ENCODE results near the gene CLCNKA. TPM values are rescaled to one million over a fixed set of nuclear protein-coding genes. Genes with fewer than 3 reads are reported as not detected.
"Not testable (repeated sequence)": the region's sequence is repeated elsewhere in the genome, so short reads cannot be mapped to it uniquely, and the experiment has no call there.

The CLCNKA gene
- total and polyA plus RNA-seq, 3 donors from 2014 or later, result 6.5 to 9.9 (median 6.9) TPM

- intact Hi-C loops (cut with DNase I; ENCODE audit: low total_unique reads), result no loop called here
- WGBS, 2 donors, result 64 to 78% methylated on average over 20 to 23 of the region's 23 CpGs
- H3K4me3 ChIP-seq, result no peak overlapping the region
- TF ChIP-seq CTCF (IDR thresholded peaks at IDR 0.05) (no peak), POLR2A (IDR thresholded peaks at IDR 0.05) (no peak)
- peaks cover 54% of the 10 kb centered on the region for H3K4me1 ChIP-seq
- H3K36me3 ChIP-seq (ENCODE audit: low read depth, missing control alignments), result no peaks in the 10 kb centered on the region
- no peak for DNase-seq
- no peaks in the 10 kb centered on the region for H3K27me3 ChIP-seq
- peak overlapping the region; percentile 84 to 88 for H3K27ac ChIP-seq
- H3K9me3 ChIP-seq, result no peaks in the 10 kb centered on the region
Observed at GRCh38 chr1:16018749-16019643, 2.8 kb upstream of the CLCNKA start.

GRCh38 chr1:16019644-16020277 is 2.1 kb upstream of the CLCNKA start:
- Histone ChIP-seq H3K27me3 (no peaks in the 10 kb centered on the region), H3K4me3 (no peak overlapping the region), H3K36me3 (ENCODE audit: low read depth, missing control alignments) (no peaks in the 10 kb centered on the region), H3K9me3 (no peaks in the 10 kb centered on the region), H3K27ac (peak overlapping the region; percentile 84 to 88), H3K4me1 (peaks cover 47% of the 10 kb centered on the region)
- no peak for DNase-seq
- WGBS, 2 donors, result 62 to 84% methylated on average over 8 to 9 of the region's 9 CpGs
- intact Hi-C loops (cut with DNase I; ENCODE audit: low total_unique reads), result no loop called here
- TF ChIP-seq POLR2A (IDR thresholded peaks at IDR 0.05) (no peak), CTCF (IDR thresholded peaks at IDR 0.05) (no peak)

- H3K36me3 ChIP-seq (ENCODE audit: low read depth, missing control alignments), result no peaks in the 10 kb centered on the region
- peaks cover 42% of the 10 kb centered on the region for H3K4me1 ChIP-seq
- intact Hi-C loops (cut with DNase I; ENCODE audit: low total_unique reads), result no loop called here
- DNase-seq, result no peak
- H3K27me3 ChIP-seq, result no peaks in the 10 kb centered on the region
- H3K4me3 ChIP-seq, result no peak overlapping the region
- 73 to 88% methylated on average over 3 to 6 of the region's 6 CpGs for WGBS, 2 donors
- TF ChIP-seq POLR2A (IDR thresholded peaks at IDR 0.05), result no peak
- TF ChIP-seq CTCF (IDR thresholded peaks at IDR 0.05), result no peak
- H3K9me3 ChIP-seq, result no peaks in the 10 kb centered on the region
- no peak overlapping the region for H3K27ac ChIP-seq
Observed at GRCh38 chr1:16020325-16020724, 1.5 kb upstream of the CLCNKA start.

GRCh38 chr1:16020878-16021277 is 958 bp upstream of the CLCNKA start:
- WGBS, 2 donors, result 74 to 78% methylated on average over 3 to 4 of the region's 9 CpGs
- DNase-seq; H3K27ac ChIP-seq; H3K36me3 ChIP-seq (ENCODE audit: low read depth, missing control alignments); intact Hi-C loops (cut with DNase I; ENCODE audit: low total_unique reads); H3K4me3 ChIP-seq; H3K27me3 ChIP-seq; H3K9me3 ChIP-seq: not testable (repeated sequence)
- H3K4me1 ChIP-seq, result peaks cover 37% of the 10 kb centered on the region

GRCh38 chr1:16022393-16022792 is 557 bp downstream of the CLCNKA start:
- DNase-seq, result no peak
- H3K36me3 ChIP-seq (ENCODE audit: low read depth, missing control alignments), result no peaks in the 10 kb centered on the region
- H3K9me3 ChIP-seq, result no peaks in the 10 kb centered on the region
- no peak overlapping the region for H3K27ac ChIP-seq
- no peak overlapping the region for H3K4me3 ChIP-seq
- H3K27me3 ChIP-seq, result no peaks in the 10 kb centered on the region
- 80 to 89% methylated on average over 2 to 11 of the region's 11 CpGs for WGBS, 2 donors
- no peak for TF ChIP-seq CTCF (IDR thresholded peaks at IDR 0.05)
- TF ChIP-seq POLR2A (IDR thresholded peaks at IDR 0.05), result no peak
- H3K4me1 ChIP-seq, result peaks cover 28% of the 10 kb centered on the region
- intact Hi-C loops (cut with DNase I; ENCODE audit: low total_unique reads), result no loop called here

Data from testis (tissue), 3 donors.